GM21576 (cell line): ENCODE measurements around the gene OPRM1.
"Not testable (repeated sequence)": the region's sequence is repeated elsewhere in the genome, so short reads cannot be mapped to it uniquely, and the experiment has no call there.

Experiments
- ATAC-seq: cut with Tn5 transposase; IDR thresholded peaks from one replicate; pipeline ENCODE4 v1.9.1; 2021; ENCODE audit warnings: mild to moderate bottlenecking, moderate library complexity; ENCODE audit not compliant: unreplicated experiment

OPRM1 gene

GRCh38 chr6:154234019-154234772 lies 195.2 kb downstream of the OPRM1 start:
- ATAC-seq, result no peak

GRCh38 chr6:154236646-154237301 lies 197.7 kb downstream of the OPRM1 start:
- ATAC-seq, result no peak

GRCh38 chr6:154238831-154239230 lies 199.8 kb downstream of the OPRM1 start:
- ATAC-seq, result no peak

- no peak for ATAC-seq
These were observed 200.4 kb downstream of the OPRM1 start for GRCh38 chr6:154239392-154239791.

DNA sequence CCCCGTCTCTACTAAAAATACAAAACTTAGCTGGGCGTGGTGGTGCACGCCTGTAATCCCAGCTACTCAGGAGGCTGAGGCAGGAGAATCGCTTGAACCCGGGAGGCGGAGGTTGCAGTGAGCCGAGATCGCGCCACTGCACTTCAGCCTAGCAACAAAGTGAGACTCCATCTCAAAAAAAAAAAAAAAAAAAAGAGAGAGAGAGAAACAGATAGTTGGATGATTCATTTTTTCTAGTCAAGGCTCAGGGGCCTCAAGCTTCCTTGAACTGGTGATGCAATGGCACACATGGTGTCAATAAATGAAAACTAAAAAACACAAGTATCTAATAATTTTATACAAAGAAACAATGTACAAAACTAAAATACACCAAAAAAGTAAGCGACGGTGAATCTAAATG lies 202.0 kb downstream of the OPRM1 start:
- ATAC-seq, result not testable (repeated sequence)

- ATAC-seq, result no peak
These were observed 202.5 kb downstream of the OPRM1 start for GRCh38 chr6:154241581-154241980.

- ATAC-seq, result no peak
These were observed 203.7 kb downstream of the OPRM1 start for GRCh38 chr6:154242617-154243357.

DNA sequence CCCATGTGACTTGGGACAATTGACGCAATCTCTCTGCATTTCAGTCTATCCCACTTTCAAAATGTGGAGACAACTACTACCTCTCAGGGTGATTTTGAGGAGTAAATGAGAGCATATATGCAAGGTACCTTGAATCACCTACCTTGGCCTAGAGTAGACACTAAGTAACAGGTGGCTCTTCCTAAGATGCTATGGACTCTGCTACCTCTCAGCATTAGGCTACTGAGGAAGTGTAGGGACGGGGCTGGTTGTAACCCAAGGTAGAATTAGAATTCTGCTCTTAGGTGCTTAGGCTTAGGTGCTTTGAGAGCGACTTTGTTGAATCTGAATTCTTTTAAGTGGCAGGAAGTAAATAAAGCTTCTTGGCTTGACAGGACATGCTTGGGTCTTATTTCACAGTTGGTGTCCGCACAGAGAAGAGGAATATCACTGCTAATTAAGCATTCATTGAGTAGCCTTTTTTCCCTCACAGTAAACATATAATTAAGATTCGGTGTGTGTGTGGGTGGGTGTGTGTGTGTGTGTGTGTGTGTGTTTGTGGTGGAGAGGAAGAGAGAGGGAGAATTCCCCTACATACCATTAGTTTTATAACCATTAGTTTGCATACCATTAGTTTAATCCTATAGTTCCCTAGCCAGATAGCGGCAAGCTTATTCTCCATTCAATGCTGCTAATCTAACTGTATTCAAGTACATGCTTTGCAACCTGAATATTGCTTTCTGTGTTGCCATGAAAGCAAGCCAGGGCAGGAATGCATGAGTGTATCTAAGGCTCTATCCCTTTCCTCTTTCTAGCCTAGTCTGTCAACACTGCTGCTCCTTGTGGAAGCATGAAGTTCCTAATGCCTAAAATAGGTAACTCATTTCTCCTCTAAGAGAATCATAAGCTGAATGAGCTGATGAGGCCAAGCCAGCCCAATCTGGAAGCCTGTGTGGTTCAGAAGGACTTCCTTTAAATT lies 205.0 kb downstream of the OPRM1 start:
- no peak for ATAC-seq

DNA sequence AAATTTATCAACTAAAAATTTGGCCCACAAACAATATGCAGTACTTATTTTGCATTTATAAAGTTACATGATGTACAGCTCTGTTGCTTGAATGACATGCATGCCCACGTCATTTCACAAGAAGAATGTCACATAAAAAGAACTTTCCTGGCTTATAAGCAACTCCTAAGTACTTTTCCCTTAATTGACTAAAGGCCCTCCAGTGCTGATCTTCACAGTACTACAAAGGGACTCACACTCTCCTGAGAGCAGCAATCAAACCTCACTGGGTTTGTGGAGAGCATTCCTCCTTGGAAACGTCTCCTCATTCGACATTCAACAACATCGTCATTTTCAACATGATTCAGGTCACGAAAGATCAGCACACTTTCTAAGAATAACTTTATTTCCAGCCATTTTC lies 206.5 kb downstream of the OPRM1 start:
- no peak for ATAC-seq

GRCh38 chr6:154246723-154247118 lies 207.7 kb downstream of the OPRM1 start:
- ATAC-seq, result no peak

DNA sequence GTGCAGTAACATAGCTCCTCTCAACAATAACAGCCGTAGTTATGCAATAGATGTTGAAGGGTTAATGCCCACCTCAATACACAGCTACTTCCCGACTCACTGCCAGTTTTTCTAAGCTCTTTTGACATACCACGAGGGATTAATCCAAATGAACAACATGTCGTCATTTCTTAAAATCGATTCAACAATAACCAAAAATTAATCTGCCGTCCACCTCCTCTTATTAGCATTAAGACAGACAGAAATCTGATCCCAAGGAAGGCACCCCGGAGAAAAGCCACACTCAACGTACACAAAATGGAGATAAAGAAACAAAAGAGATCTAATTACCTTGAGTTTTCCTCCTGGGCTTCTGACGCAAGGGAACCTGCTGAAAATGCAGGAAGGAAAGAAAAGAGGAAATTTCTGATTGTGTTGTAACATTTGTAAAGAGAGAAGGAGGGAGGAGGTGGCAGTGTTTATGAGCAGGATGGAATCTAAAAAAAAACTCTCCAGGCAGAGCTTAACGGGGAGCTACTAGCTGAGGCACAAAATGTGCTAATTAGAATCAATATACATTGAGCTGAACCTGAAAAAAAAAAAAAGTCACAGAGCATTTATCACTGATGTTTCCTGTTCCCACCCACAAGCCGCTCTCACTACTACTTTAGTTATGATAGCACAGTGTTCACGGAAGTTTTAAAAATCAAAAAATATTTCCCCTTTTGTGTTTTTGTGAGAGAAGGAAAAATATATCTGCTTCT lies 208.2 kb downstream of the OPRM1 start:
- ATAC-seq, result peak; percentile 51

GRCh38 chr6:154249499-154250298 lies 210.7 kb downstream of the OPRM1 start:
- ATAC-seq, result peak; percentile 75

DNA sequence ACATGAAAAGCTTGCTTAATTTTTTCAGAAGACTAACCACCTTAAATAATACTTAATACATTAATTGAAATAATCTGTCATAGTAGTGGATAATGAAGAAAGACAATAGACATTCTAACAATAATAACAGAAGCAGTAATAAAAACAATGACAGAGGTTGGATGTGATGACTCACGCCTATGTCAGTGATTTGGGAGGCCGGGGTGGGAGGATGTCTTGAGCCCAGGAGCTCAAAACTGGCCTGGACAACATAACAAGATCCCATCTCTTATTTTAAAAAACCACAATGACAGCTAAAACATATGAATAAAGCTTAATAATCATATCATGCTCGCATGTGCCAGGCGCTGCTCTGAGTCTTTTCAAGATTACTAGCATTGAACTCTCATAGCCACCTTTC lies 212.1 kb downstream of the OPRM1 start:
- no peak for ATAC-seq

DNA sequence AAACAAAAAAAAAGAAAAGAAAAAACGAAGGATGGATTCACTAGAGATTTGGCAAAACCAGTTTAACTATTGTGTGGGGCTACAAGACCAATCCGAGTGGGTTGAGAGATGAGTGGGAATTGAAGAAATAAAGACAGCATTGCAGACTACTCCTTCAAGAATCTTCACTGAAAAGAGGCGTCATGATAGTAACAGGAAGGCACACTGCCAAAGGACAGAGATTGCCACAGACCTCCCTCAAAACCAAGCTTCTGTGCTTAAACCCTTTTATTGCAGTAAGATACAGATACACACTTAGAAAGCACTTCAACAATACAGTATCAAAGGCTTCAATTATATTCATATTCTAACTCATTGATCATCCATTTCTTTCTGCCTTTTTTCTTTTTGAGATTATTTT lies 213.6 kb downstream of the OPRM1 start:
- ATAC-seq, result no peak

- ATAC-seq, result no peak
These were observed 218.0 kb downstream of the OPRM1 start for GRCh38 chr6:154257067-154257466.

GRCh38 chr6:154258064-154258757 lies 219.2 kb downstream of the OPRM1 start:
- ATAC-seq, result peak; percentile 88

DNA sequence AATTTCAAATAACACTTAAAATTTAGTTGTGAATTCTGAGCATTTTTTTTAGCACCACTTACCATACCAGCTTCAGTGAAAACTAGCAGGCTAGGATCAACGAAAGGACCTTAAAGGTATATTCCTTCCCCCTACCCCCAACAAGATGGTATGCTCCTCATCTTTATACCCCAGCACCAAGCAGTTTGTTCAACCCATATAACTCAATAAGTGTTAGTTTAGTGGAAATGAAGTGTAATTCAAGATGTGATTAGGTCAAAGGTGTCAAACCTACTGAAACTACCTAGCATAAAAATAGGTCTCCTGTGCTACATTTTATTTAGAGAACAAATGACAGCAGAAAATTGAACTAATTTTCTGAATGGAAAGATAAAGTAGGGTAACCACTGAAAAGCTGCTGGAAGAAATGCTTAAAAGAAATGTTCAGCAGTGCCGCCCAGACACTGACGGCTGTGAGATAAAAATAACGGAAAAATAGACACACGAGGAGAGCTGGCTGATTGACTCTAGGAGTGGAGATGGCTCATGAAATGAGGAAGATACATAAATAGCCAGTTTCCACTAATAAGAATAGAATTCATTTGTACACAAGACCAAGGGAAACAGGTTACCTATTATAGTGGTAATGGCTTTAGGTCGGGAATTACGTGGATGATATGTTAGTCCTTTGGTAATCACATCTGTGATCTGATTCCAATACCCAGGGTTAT lies 222.8 kb downstream of the OPRM1 start:
- ATAC-seq, result no peak

GRCh38 chr6:154266560-154267099 lies 227.6 kb downstream of the OPRM1 start:
- no peak for ATAC-seq
